ENCODE data around the gene FNTB.

Gene FNTB

DNA sequence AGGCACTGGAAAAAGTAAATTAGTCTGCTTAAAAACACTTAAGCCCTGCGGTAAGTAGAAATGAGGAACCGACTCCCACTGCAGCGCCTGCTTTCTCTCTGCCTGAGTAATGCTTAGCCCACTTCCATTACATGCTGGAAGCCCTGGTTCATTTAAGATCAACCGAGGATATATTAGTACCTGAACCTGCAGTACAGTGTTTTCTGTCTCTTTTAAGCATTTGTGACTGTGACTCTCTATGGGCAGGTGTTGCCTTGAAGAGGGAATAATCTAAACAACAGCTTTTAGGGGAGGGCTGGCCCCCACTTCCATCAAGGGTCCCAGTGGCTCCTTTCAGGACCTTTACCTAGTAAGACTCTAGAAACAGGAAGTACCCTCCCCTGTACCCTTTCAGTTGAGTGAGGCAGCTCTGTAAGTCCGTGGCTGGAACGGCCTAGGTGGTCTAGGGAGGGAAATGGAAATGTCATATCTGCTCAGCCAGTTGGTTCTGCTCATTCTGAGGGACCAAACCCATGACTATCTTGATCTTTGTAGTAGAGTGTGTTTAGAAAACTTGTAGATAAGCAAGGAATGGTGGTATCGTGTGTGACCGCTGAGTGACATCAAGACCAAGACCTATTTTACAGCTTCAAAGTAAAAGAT, 56.2 kb downstream of the FNTB start:
- no peak overlapping the region for H3K4me3 ChIP-seq (replicated peaks; ENCODE audit: low read depth, low read length)
- no peak for DNase-seq (ENCODE audit: low read depth)
- TF ChIP-seq, protein P1, sequence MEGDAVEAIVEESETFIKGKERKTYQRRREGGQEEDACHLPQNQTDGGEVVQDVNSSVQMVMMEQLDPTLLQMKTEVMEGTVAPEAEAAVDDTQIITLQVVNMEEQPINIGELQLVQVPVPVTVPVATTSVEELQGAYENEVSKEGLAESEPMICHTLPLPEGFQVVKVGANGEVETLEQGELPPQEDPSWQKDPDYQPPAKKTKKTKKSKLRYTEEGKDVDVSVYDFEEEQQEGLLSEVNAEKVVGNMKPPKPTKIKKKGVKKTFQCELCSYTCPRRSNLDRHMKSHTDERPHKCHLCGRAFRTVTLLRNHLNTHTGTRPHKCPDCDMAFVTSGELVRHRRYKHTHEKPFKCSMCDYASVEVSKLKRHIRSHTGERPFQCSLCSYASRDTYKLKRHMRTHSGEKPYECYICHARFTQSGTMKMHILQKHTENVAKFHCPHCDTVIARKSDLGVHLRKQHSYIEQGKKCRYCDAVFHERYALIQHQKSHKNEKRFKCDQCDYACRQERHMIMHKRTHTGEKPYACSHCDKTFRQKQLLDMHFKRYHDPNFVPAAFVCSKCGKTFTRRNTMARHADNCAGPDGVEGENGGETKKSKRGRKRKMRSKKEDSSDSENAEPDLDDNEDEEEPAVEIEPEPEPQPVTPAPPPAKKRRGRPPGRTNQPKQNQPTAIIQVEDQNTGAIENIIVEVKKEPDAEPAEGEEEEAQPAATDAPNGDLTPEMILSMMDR (IDR thresholded peaks at IDR 0.05; ENCODE audit: low read length, missing control alignments) = no peak

DNA sequence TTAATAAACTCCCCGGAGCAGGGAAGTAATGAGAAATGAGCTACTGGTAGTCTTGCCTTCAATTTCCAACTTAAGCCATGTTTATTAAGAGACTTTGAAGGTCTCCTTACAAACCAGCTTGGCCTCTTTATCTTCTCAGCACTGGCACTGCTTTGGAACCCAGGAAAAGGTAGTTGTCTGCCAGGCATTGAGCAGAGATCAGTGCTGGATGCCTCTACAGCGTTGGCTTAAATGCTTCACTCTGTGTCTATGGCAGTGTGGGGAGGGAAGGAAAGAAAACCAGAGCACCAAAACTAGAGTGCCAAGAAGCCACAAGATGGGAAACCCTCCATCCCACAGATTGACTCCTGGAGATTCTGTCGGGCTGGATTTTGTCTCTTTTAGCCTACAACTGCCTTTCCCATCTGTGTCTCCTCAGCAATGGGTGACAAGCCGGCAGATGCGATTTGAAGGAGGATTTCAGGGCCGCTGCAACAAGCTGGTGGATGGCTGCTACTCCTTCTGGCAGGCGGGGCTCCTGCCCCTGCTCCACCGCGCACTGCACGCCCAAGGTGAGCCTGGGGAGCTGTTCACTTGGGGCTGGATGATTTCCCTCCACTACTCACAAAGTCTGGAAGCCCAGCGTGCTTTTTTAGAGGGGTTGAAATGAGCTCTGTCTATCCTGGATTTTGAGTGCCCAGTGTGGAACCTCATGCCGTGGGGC, 57.3 kb downstream of the FNTB start:
- DNase-seq (ENCODE audit: low read depth) = no peak
- H3K4me3 ChIP-seq (replicated peaks; ENCODE audit: low read depth, low read length) = no peak overlapping the region
- TF ChIP-seq, protein P1 (IDR thresholded peaks at IDR 0.05; ENCODE audit: low read length, missing control alignments) = no peak

DNA sequence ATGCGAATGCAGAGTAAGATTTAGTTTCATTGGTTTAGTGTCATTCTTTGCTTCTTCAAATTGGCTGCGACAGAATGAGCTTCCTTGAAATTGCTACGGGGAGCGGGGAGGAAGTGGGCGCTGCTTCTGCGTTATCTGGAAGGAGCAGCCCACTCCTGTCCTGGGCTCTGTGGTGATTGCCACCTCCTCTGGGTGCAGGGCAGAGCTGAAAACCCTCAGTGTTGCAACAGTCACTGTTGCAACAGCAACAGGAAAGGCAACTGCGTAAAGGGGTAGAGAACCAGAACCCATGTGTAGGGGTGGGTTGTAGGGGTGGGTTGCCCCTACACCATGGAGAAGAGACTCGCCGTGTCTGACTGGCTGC, 57.9 kb downstream of the FNTB start:
- DNase-seq (ENCODE audit: low read depth) = no peak
- no peak overlapping the region for H3K4me3 ChIP-seq (replicated peaks; ENCODE audit: low read depth, low read length)
- TF ChIP-seq, protein P1 (IDR thresholded peaks at IDR 0.05; ENCODE audit: low read length, missing control alignments) = no peak

DNA sequence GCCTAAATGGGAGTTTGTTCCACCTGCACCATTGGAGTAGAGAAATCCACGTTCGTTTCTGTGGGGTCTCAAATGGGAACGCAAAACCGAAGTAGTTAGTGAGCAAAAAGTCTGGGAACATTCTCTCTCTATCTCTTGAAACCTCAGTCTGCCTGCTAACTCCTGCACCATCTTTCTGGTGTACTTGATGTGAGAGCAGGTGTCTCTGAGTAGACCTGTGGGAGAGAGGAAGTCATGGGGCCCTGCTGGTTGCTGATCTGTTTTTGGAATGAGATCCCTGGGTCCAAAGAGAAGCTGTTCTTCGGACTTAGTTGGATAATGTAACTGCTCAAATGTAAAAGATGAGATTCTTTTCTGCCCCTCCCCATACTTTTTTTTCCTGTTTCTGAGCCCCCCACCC, 58.3 kb downstream of the FNTB start:
- no peak for DNase-seq (ENCODE audit: low read depth)
- no peak overlapping the region for H3K4me3 ChIP-seq (replicated peaks; ENCODE audit: low read depth, low read length)
- TF ChIP-seq, protein P1 (IDR thresholded peaks at IDR 0.05; ENCODE audit: low read length, missing control alignments) = no peak

DNA sequence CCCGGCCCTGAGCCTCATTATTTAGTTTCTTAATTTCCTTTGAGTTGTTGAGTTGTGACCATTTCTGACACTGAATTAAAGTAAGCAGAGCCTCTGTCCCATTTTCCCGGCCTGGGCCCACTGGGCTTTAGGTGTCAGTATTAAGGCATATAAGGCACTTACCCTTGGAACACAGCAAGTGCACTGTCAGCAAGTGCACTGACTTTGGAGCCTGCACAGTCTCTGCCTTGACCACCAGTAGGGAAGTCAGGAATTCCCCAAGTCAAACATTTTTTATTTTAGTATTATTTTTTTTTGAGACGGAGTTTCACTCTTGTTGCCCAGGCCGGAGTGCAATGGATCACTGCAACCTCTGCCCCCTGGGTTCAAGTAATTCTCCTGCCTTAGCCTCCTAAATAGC, 59.0 kb downstream of the FNTB start:
- no peak overlapping the region for H3K4me3 ChIP-seq (replicated peaks; ENCODE audit: low read depth, low read length)
- TF ChIP-seq, protein P1 (IDR thresholded peaks at IDR 0.05; ENCODE audit: low read length, missing control alignments) = no peak
- no peak for DNase-seq (ENCODE audit: low read depth)

DNA sequence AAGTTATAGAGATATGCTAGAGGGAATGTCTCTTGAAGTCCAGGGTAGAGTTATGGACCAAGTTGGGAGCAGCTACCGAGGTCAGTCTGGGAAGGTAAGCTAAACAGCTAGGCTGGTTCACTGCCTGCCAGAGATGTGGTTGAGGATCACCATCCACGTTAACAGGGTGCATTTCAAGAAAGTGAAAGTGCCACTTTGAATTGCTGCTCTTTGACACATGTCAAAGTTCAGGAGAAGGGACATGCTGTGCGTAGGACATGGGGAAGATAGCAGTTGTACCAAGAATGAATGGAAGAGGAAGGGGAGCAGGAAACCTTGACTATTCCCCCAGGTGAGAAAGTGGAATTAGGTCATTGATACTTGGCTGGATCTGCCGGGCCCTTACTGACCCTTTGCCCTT, 66.1 kb downstream of the FNTB start:
- TF ChIP-seq, protein P1 (IDR thresholded peaks at IDR 0.05; ENCODE audit: low read length, missing control alignments) = no peak
- no peak for DNase-seq (ENCODE audit: low read depth)
- no peak overlapping the region for H3K4me3 ChIP-seq (replicated peaks; ENCODE audit: low read depth, low read length)

DNA sequence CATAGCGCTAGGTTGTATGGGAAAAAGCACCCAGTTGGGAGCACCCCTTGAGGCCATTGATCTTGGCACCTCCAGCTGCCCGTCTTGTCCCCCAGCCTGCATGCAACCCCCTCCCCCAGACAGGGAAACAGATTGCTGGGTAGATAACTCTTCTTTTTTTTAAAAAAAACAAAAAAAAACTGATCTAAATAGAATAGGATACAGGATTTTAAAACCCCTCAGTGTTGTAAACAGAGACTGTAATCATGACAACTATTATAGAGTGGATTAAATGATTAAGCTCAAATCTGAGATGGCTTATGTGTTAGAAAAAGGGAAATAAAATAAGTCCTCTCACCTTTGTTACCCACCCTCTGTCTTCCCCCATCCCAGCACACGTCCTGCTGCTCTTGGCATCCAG, 66.8 kb downstream of the FNTB start:
- DNase-seq (ENCODE audit: low read depth) = no peak
- no peak overlapping the region for H3K4me3 ChIP-seq (replicated peaks; ENCODE audit: low read depth, low read length)
- TF ChIP-seq, protein P1 (IDR thresholded peaks at IDR 0.05; ENCODE audit: low read length, missing control alignments) = no peak
